Right lobe of liver (tissue), 4 donors: ENCODE measurements around the gene BANK1.

Source experiments
- POLR2A ChIP-seq: fragments of 450-650 bp; IDR thresholded peaks from one replicate; pipeline ENCODE4 v1.6.1; 2017; ENCODE audit warnings: antibody characterized with exemption, mild to moderate bottlenecking
- TF ChIP-seq, protein P1 (sequence below), 4 donors: fragments of 200-600 bp in 3 of 4; fragments of 450-650 bp in 1 of 4; IDR thresholded peaks; one replicate each; pipeline versions ENCODE4 v1.5.1 to v1.8.0; 2016 to 2022; ENCODE audit warnings: antibody characterized with exemption in 4 of 4, mild to moderate bottlenecking in 2 of 4
- donor health status: DM: no; HTN: no; CAD: no.
- donor health status: DM: no; HTN: no; CAD: no.
- donor health status: DM: no; HTN: yes; CAD: no.

DNA sequence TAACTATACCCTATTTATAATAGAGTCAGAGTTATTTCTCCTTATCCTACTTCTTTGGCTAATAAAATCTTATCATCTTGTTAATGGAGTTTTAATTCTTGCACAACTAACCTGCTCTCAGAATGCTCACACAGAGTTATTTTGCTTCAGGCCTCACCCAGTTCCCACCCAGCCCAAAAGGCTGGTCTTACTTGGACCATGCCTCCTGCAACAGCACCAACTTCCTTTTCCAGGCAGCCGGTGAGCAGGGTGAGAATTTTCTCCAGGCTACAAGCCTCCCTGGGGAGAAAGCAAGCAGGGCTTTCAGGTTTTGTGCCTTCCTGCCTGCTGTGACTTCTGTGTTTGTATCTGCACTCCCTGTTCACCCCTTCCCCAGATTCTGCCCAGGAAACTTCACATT is 29.1 kb upstream of the BANK1 start:
- TF ChIP-seq, protein P1, sequence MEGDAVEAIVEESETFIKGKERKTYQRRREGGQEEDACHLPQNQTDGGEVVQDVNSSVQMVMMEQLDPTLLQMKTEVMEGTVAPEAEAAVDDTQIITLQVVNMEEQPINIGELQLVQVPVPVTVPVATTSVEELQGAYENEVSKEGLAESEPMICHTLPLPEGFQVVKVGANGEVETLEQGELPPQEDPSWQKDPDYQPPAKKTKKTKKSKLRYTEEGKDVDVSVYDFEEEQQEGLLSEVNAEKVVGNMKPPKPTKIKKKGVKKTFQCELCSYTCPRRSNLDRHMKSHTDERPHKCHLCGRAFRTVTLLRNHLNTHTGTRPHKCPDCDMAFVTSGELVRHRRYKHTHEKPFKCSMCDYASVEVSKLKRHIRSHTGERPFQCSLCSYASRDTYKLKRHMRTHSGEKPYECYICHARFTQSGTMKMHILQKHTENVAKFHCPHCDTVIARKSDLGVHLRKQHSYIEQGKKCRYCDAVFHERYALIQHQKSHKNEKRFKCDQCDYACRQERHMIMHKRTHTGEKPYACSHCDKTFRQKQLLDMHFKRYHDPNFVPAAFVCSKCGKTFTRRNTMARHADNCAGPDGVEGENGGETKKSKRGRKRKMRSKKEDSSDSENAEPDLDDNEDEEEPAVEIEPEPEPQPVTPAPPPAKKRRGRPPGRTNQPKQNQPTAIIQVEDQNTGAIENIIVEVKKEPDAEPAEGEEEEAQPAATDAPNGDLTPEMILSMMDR (IDR thresholded peaks at IDR 0.05): no peak
- no peak for TF ChIP-seq POLR2A
